Mammary epithelial cell (primary cell): ENCODE results near the gene LINGO1.

Source experiments
- CTCF ChIP-seq, 2 donors: IDR thresholded peaks in 1 of 2; conservative IDR thresholded peaks in 1 of 2; 2 replicates each; pipeline ENCODE4 v1.5.1; 2011 to 2012; ENCODE audit warnings: inconsistent platforms in 2 of 2, low read length in 2 of 2, mild to moderate bottlenecking in 2 of 2, control low read depth in 1 of 2, low read depth in 1 of 2; ENCODE audit not compliant: insufficient read depth in 1 of 2; ENCODE audit errors: extremely low read depth in 1 of 2
- EZH2 ChIP-seq: IDR thresholded peaks from 2 replicates; pipeline ENCODE4 v1.6.1; 2012; ENCODE audit warnings: low read length, inconsistent platforms, borderline replicate concordance

- TF ChIP-seq CTCF (conservative IDR thresholded peaks at IDR 0.05 in 1 of 2, IDR thresholded peaks at IDR 0.05 in 1 of 2; ENCODE audit: extremely low read depth in 1 of 2, insufficient read depth in 1 of 2, low read depth in 1 of 2, low read length in 2 of 2), result no peak
- TF ChIP-seq EZH2, result no peak
These were observed 30.5 kb upstream of the LINGO1 start for GRCh38 chr15:77663256-77663655.
